WTC11 (cell line): ENCODE data around the gene FADD. TPM values are rescaled to one million over a fixed set of nuclear protein-coding genes. Genes with fewer than 3 reads are reported as not detected.
A peak's percentile ranks its signal among the peaks of the same experiment; 100 is the strongest.

ENCODE experiments used
- ATAC-seq: fragments of 200-7000 bp; cut with Tn5 transposase; 2 replicates; pipeline ENCODE4 v1.10.0; 2021; ENCODE audit warnings: mild to moderate bottlenecking, moderate library complexity
- CTCF ChIA-PET: fragments of 300-600 bp; sonication (Branson Sonifier 250); formaldehyde crosslinking; loops from one replicate; lab custom pipeline; 2021; ENCODE audit warnings: antibody characterized with exemption; lab: Charles Lee
- POLR2A ChIA-PET: fragments of 350-600 bp; sonication (Branson Sonifier 250); formaldehyde crosslinking; loops from one replicate; lab custom pipeline; 2021; ENCODE audit warnings: antibody characterized with exemption; lab: Charles Lee
- DNase-seq: peaks from one replicate; pipeline ENCODE4 v3.0.0; 2021; ENCODE audit warnings: low spot score
- H3K27ac Mint-ChIP-seq: 2 replicates; pipeline ENCODE4 v1.8.0; 2021; ENCODE audit warnings: mixed read lengths
- H3K27me3 Mint-ChIP-seq: 2 replicates; pipeline ENCODE4 v1.8.0; 2021; ENCODE audit warnings: low read depth, mild to moderate bottlenecking, moderate library complexity, mixed read lengths
- H3K36me3 Mint-ChIP-seq: 2 replicates; pipeline ENCODE4 v1.8.0; 2021; ENCODE audit warnings: mixed read lengths
- H3K4me1 Mint-ChIP-seq: 2 replicates; pipeline ENCODE4 v1.8.0; 2022; ENCODE audit warnings: mixed read lengths
- H3K4me3 Mint-ChIP-seq: 2 replicates; pipeline ENCODE4 v1.8.0; 2021; ENCODE audit warnings: mild to moderate bottlenecking, moderate library complexity, mixed read lengths
- H3K9me3 Mint-ChIP-seq: 2 replicates; pipeline ENCODE4 v1.8.0; 2021; ENCODE audit warnings: mixed read lengths
- ATF3 ChIP-seq: sonication (generic); formaldehyde crosslinking; conservative IDR thresholded peaks from 2 replicates; pipeline ENCODE4 v1.8.1; 2022; ENCODE audit warnings: mild to moderate bottlenecking, missing genetic modification reagents
- CTCF ChIP-seq: fragments of 200-600 bp; IDR thresholded peaks from 2 replicates; pipeline ENCODE4 v1.8.0; 2022; ENCODE audit warnings: antibody characterized with exemption
- ERG ChIP-seq: fragments of 250-450 bp; sonication (Bioruptor Pico); IDR thresholded peaks from 2 replicates; pipeline ENCODE4 v1.8.0; 2021; ENCODE audit warnings: mild to moderate bottlenecking
- FOXK1 ChIP-seq: sonication (generic); formaldehyde crosslinking; IDR thresholded peaks from 2 replicates; pipeline ENCODE4 v1.8.0; 2022; ENCODE audit warnings: mild to moderate bottlenecking, moderate library complexity, missing genetic modification reagents
- FOXP4 ChIP-seq: sonication (generic); formaldehyde crosslinking; IDR thresholded peaks from 2 replicates; pipeline ENCODE4 v1.8.0; 2022; ENCODE audit warnings: mild to moderate bottlenecking, missing genetic modification reagents
- HMGA2 ChIP-seq: fragments of 250-450 bp; sonication (Bioruptor Pico); IDR thresholded peaks from 2 replicates; pipeline ENCODE4 v1.4.0; 2021; ENCODE audit warnings: mild to moderate bottlenecking, moderate library complexity
- NFATC4 ChIP-seq: fragments of 250-450 bp; sonication (Bioruptor Pico); IDR thresholded peaks from 2 replicates; pipeline ENCODE4 v1.9.0; 2021; ENCODE audit warnings: mild to moderate bottlenecking
- NFE2L1 ChIP-seq: sonication (generic); formaldehyde crosslinking; IDR thresholded peaks from 2 replicates; pipeline ENCODE4 v1.8.1; 2023; ENCODE audit warnings: missing genetic modification reagents
- SOX15 ChIP-seq: fragments of 250-450 bp; sonication (Bioruptor Pico); IDR thresholded peaks from 2 replicates; pipeline ENCODE4 v1.9.0; 2021; ENCODE audit warnings: mild to moderate bottlenecking
- TCF7 ChIP-seq: sonication (generic); formaldehyde crosslinking; IDR thresholded peaks from 2 replicates; pipeline ENCODE4 v1.8.0; 2022; ENCODE audit warnings: mild to moderate bottlenecking, low read depth, missing genetic modification reagents, moderate library complexity
- USF1 ChIP-seq: sonication (generic); formaldehyde crosslinking; IDR thresholded peaks from 2 replicates; pipeline ENCODE4 v1.8.0; 2022; ENCODE audit warnings: mild to moderate bottlenecking, missing genetic modification reagents
- USF2 ChIP-seq: sonication (generic); formaldehyde crosslinking; IDR thresholded peaks from 2 replicates; pipeline ENCODE4 v1.8.1; 2023; ENCODE audit warnings: mild to moderate bottlenecking, missing genetic modification reagents, moderate library complexity
- ZNF232 ChIP-seq: sonication (generic); formaldehyde crosslinking; IDR thresholded peaks from 2 replicates; pipeline ENCODE4 v1.8.0; 2022; ENCODE audit warnings: mild to moderate bottlenecking, missing genetic modification reagents
- ZNF263 ChIP-seq: sonication (generic); formaldehyde crosslinking; IDR thresholded peaks from 2 replicates; pipeline ENCODE4 v1.8.1; 2022; ENCODE audit warnings: low read depth, mild to moderate bottlenecking, moderate library complexity, missing genetic modification reagents
- ZNF281 ChIP-seq: sonication (generic); formaldehyde crosslinking; IDR thresholded peaks from 2 replicates; pipeline ENCODE4 v1.8.0; 2023; ENCODE audit warnings: mild to moderate bottlenecking, missing genetic modification reagents
- ZNF671 ChIP-seq: fragments of 250-450 bp; sonication (Bioruptor Pico); IDR thresholded peaks from 2 replicates; pipeline ENCODE4 v1.8.0; 2021; ENCODE audit warnings: mild to moderate bottlenecking
- ZSCAN18 ChIP-seq: fragments of 250-450 bp; sonication (Bioruptor Pico); IDR thresholded peaks from 2 replicates; pipeline ENCODE4 v2.1.2; 2022; ENCODE audit warnings: mild to moderate bottlenecking, moderate library complexity
- total RNA-seq: library from RNA; stranded (reverse); gene quantifications from 3 replicates; pipeline ENCODE4 v1.2.3, GENCODE V29; 2021

The FADD gene
- total RNA-seq, 1 experiment from 2014 or later = 49.0 TPM

GRCh38 chr11:70226183-70226582, 23.1 kb downstream of the FADD start (continued):
- TF ChIP-seq FOXK1 (CRISPR knock-in tag) = no peak
- no peak for TF ChIP-seq ZSCAN18 (CRISPR knock-in tag)
- no peak for TF ChIP-seq ZNF263 (CRISPR knock-in tag)
- no peak for TF ChIP-seq ZNF671 (CRISPR knock-in tag)
- TF ChIP-seq CTCF = no peak
- TF ChIP-seq TCF7 = no peak
- no peak for TF ChIP-seq ERG (CRISPR knock-in tag)
- no peak for TF ChIP-seq SOX15 (CRISPR knock-in tag)
- TF ChIP-seq NFATC4 (CRISPR knock-in tag) = no peak
- TF ChIP-seq ATF3 (CRISPR knock-in tag) = no peak
- TF ChIP-seq ZNF232 (CRISPR knock-in tag) = no peak
- no peak for TF ChIP-seq HMGA2 (CRISPR knock-in tag)
- TF ChIP-seq ZNF281 = no peak

GRCh38 chr11:70226967-70227366, 23.9 kb downstream of the FADD start:
- DNase-seq (peak; percentile 64), ATAC-seq (peak; percentile 62)
- ChIA-PET CTCF (interaction anchor here (0.9 to 2.1 kb wide), 3 partner anchors 24 to 84 kb away, joined by 3 to 5 read pairs (median 5); partner anchors contain the start of gene FADD), POLR2A (no interaction called here)
- H3K4me3 Mint-ChIP-seq = no peak overlapping the region
- H3K9me3 Mint-ChIP-seq = no peaks in the 10 kb centered on the region
- H3K27ac Mint-ChIP-seq = no peak overlapping the region
- H3K4me1 Mint-ChIP-seq = peaks cover 21% of the 10 kb centered on the region
- peaks cover under 1% of the 10 kb centered on the region; the same call in 1 of the 2 replicates for H3K36me3 Mint-ChIP-seq
- TF ChIP-seq CTCF (peak; percentile 18; the same call in 1 of the 2 replicates), NFE2L1 (CRISPR knock-in tag) (no peak), USF1 (CRISPR knock-in tag) (peak; percentile 34; the same call in 1 of the 2 replicates), FOXP4 (CRISPR knock-in tag) (0 out of 2 replicates have a peak, but pooled peaks have one; percentile 7), USF2 (peak; percentile 57; the same call in 1 of the 2 replicates)
- H3K27me3 Mint-ChIP-seq = no peaks in the 10 kb centered on the region
